ENCODE measurements around the gene PTPRN2.
"Not testable (repeated sequence)": the region's sequence is repeated elsewhere in the genome, so short reads cannot be mapped to it uniquely, and the experiment has no call there.

PTPRN2 gene

GRCh38 chr7:158532093-158532627, 55.5 kb downstream of the PTPRN2 start:
- no peak for DNase-seq (ENCODE audit: low read depth)

- DNase-seq (ENCODE audit: low read depth) = no peak
Observed at GRCh38 chr7:158531661-158532060, 56.0 kb downstream of the PTPRN2 start.

GRCh38 chr7:158530800-158531609, 56.6 kb downstream of the PTPRN2 start:
- no peak for DNase-seq (ENCODE audit: low read depth)

GRCh38 chr7:158529181-158530096, 58.2 kb downstream of the PTPRN2 start:
- DNase-seq (ENCODE audit: low read depth) = no peak

GRCh38 chr7:158527915-158528502, 59.6 kb downstream of the PTPRN2 start:
- DNase-seq (ENCODE audit: low read depth) = no peak

- DNase-seq (ENCODE audit: low read depth) = no peak
Observed at GRCh38 chr7:158527495-158527894, 60.1 kb downstream of the PTPRN2 start.

GRCh38 chr7:158527038-158527437, 60.6 kb downstream of the PTPRN2 start:
- DNase-seq (ENCODE audit: low read depth) = no peak

GRCh38 chr7:158526531-158526930, 61.1 kb downstream of the PTPRN2 start:
- DNase-seq (ENCODE audit: low read depth) = no peak

GRCh38 chr7:158525648-158526484, 61.8 kb downstream of the PTPRN2 start:
- DNase-seq (ENCODE audit: low read depth) = no peak

GRCh38 chr7:158524749-158525635, 62.6 kb downstream of the PTPRN2 start:
- no peak for DNase-seq (ENCODE audit: low read depth)

- DNase-seq (ENCODE audit: low read depth) = not testable (repeated sequence)
Observed at GRCh38 chr7:158524286-158524685, 63.3 kb downstream of the PTPRN2 start.

- DNase-seq (ENCODE audit: low read depth) = not testable (repeated sequence)
Observed at GRCh38 chr7:158523877-158524276, 63.7 kb downstream of the PTPRN2 start.

- DNase-seq (ENCODE audit: low read depth) = not testable (repeated sequence)
Observed at GRCh38 chr7:158523165-158523856, 64.3 kb downstream of the PTPRN2 start.

- not testable (repeated sequence) for DNase-seq (ENCODE audit: low read depth)
Observed at GRCh38 chr7:158521795-158522194, 65.8 kb downstream of the PTPRN2 start.

GRCh38 chr7:158520825-158521224, 66.8 kb downstream of the PTPRN2 start:
- DNase-seq (ENCODE audit: low read depth) = no peak

- no peak for DNase-seq (ENCODE audit: low read depth)
Observed at GRCh38 chr7:158519633-158520174, 67.9 kb downstream of the PTPRN2 start.

GRCh38 chr7:158518980-158519632, 68.5 kb downstream of the PTPRN2 start:
- no peak for DNase-seq (ENCODE audit: low read depth)

GRCh38 chr7:158517571-158517970, 70.1 kb downstream of the PTPRN2 start:
- no peak for DNase-seq (ENCODE audit: low read depth)

GRCh38 chr7:158517072-158517471, 70.6 kb downstream of the PTPRN2 start:
- DNase-seq (ENCODE audit: low read depth) = no peak
